ENCODE results near the gene SMARCAD1. TPM values are rescaled to one million over a fixed set of nuclear protein-coding genes. Genes with fewer than 3 reads are reported as not detected.
"Not testable (repeated sequence)": the region's sequence is repeated elsewhere in the genome, so short reads cannot be mapped to it uniquely, and the experiment has no call there.

The SMARCAD1 gene
- total RNA-seq, 2 experiments from 2014 or later, result 28.4 to 30.0 TPM

- Mint-ChIP-seq H3K9me3 (peaks cover 14% of the 10 kb centered on the region), H3K4me1 (peaks cover 6% of the 10 kb centered on the region), H3K36me3 (ENCODE audit: low read depth) (peaks cover 6% of the 10 kb centered on the region), H3K27ac (no peak overlapping the region), H3K27me3 (peaks cover 4% of the 10 kb centered on the region), H3K4me3 (no peak overlapping the region)
- ChIA-PET POLR2A (no interaction called here), CTCF (no interaction called here)
- DNase-seq, result no peak
Measured at GRCh38 chr4:94329933-94330332, 122.3 kb downstream of the SMARCAD1 start.

GRCh38 chr4:94332983-94333590 lies 125.4 kb downstream of the SMARCAD1 start:
- DNase-seq, result no peak
- Mint-ChIP-seq H3K4me1 (peaks cover 6% of the 10 kb centered on the region), H3K4me3 (no peak overlapping the region), H3K27ac (no peak overlapping the region), H3K27me3 (peaks cover 4% of the 10 kb centered on the region), H3K36me3 (ENCODE audit: low read depth) (no peaks in the 10 kb centered on the region), H3K9me3 (no peaks in the 10 kb centered on the region)
- ChIA-PET POLR2A (no interaction called here), CTCF (no interaction called here)

- peaks cover 12% of the 10 kb centered on the region for H3K4me1 Mint-ChIP-seq
- H3K27me3 Mint-ChIP-seq, result peaks cover 4% of the 10 kb centered on the region
- no peaks in the 10 kb centered on the region for H3K9me3 Mint-ChIP-seq
- no peaks in the 10 kb centered on the region for H3K36me3 Mint-ChIP-seq (ENCODE audit: low read depth)
- no peak overlapping the region for H3K27ac Mint-ChIP-seq
- CTCF ChIA-PET, result no interaction called here
- DNase-seq, result no peak
- POLR2A ChIA-PET, result no interaction called here
- H3K4me3 Mint-ChIP-seq, result no peak overlapping the region
Measured at GRCh38 chr4:94333866-94334265, 126.2 kb downstream of the SMARCAD1 start.

- POLR2A ChIA-PET, result no interaction called here
- H3K36me3 Mint-ChIP-seq (ENCODE audit: low read depth), result no peaks in the 10 kb centered on the region
- DNase-seq, result no peak
- no peak overlapping the region for H3K4me3 Mint-ChIP-seq
- H3K27ac Mint-ChIP-seq, result no peak overlapping the region
- H3K27me3 Mint-ChIP-seq, result peaks cover 4% of the 10 kb centered on the region
- CTCF ChIA-PET, result no interaction called here
- H3K9me3 Mint-ChIP-seq, result no peaks in the 10 kb centered on the region
- H3K4me1 Mint-ChIP-seq, result peaks cover 17% of the 10 kb centered on the region
Measured at GRCh38 chr4:94334476-94334875, 126.8 kb downstream of the SMARCAD1 start.

- CTCF ChIA-PET, result no interaction called here
- H3K4me1 Mint-ChIP-seq, result peaks cover 21% of the 10 kb centered on the region
Measured at GRCh38 chr4:94334962-94335361, 127.3 kb downstream of the SMARCAD1 start.

GRCh38 chr4:94336303-94336702 lies 128.6 kb downstream of the SMARCAD1 start:
- no peak for DNase-seq
- peaks cover 21% of the 10 kb centered on the region for H3K4me1 Mint-ChIP-seq
- H3K27me3 Mint-ChIP-seq, result no peaks in the 10 kb centered on the region
- no peak overlapping the region for H3K4me3 Mint-ChIP-seq
- H3K36me3 Mint-ChIP-seq (ENCODE audit: low read depth), result no peaks in the 10 kb centered on the region
- H3K27ac Mint-ChIP-seq, result no peak overlapping the region
- ChIA-PET POLR2A (no interaction called here), CTCF (interaction anchor here (0.6 kb wide), 1 partner anchor 700 kb away, joined by 3 read pairs; no protein-coding TSS in a partner anchor)
- no peaks in the 10 kb centered on the region for H3K9me3 Mint-ChIP-seq

More at GRCh38 chr4:94334962-94335361, 127.3 kb downstream of the SMARCAD1 start:
- POLR2A ChIA-PET, result no interaction called here
- Mint-ChIP-seq H3K36me3 (ENCODE audit: low read depth) (no peaks in the 10 kb centered on the region), H3K4me3 (no peak overlapping the region), H3K9me3 (no peaks in the 10 kb centered on the region), H3K27me3 (peaks cover 1% of the 10 kb centered on the region), H3K27ac (no peak overlapping the region)
- no peak for DNase-seq

- CTCF ChIA-PET, result interaction anchor here (0.6 kb wide), 1 partner anchor 700 kb away, joined by 3 read pairs; no protein-coding TSS in a partner anchor
- H3K9me3 Mint-ChIP-seq; POLR2A ChIA-PET; H3K36me3 Mint-ChIP-seq (ENCODE audit: low read depth); H3K4me3 Mint-ChIP-seq; H3K27me3 Mint-ChIP-seq; DNase-seq; H3K27ac Mint-ChIP-seq: not testable (repeated sequence)
- peaks cover 26% of the 10 kb centered on the region for H3K4me1 Mint-ChIP-seq
Measured at GRCh38 chr4:94336791-94337190, 129.1 kb downstream of the SMARCAD1 start.

GRCh38 chr4:94338681-94339351 lies 131.2 kb downstream of the SMARCAD1 start:
- Mint-ChIP-seq H3K4me1 (peaks cover 29% of the 10 kb centered on the region), H3K4me3 (peak overlapping the region; percentile 50), H3K9me3 (no peaks in the 10 kb centered on the region), H3K36me3 (ENCODE audit: low read depth) (no peaks in the 10 kb centered on the region), H3K27me3 (no peaks in the 10 kb centered on the region), H3K27ac (peak overlapping the region; percentile 83)
- POLR2A ChIA-PET, result interaction anchor here (0.8 to 1.1 kb wide), 2 partner anchors 131 to 265 kb away, joined by 3 read pairs; partner anchors contain the start of gene SMARCAD1
- CTCF ChIA-PET, result interaction anchor here (1.1 kb wide), 1 partner anchor 69 kb away, joined by 7 read pairs; no protein-coding TSS in a partner anchor
- no peak for DNase-seq

GRCh38 chr4:94339779-94340178 lies 132.1 kb downstream of the SMARCAD1 start:
- DNase-seq, result peak; percentile 25
- Mint-ChIP-seq H3K4me3 (peak overlapping the region; percentile 67), H3K27ac (peak overlapping the region; percentile 83), H3K9me3 (no peaks in the 10 kb centered on the region), H3K4me1 (peaks cover 33% of the 10 kb centered on the region), H3K27me3 (no peaks in the 10 kb centered on the region), H3K36me3 (ENCODE audit: low read depth) (no peaks in the 10 kb centered on the region)
- CTCF ChIA-PET, result interaction anchor here (0.7 to 1.1 kb wide), 2 partner anchors 68 to 919 kb away, joined by 3 to 7 read pairs; no protein-coding TSS in a partner anchor
- POLR2A ChIA-PET, result interaction anchor here (1.1 kb wide), 1 partner anchor 132 kb away, joined by 3 read pairs; the partner anchor contains the start of gene SMARCAD1

Other genes starting within 250 kb of the SMARCAD1 start
- gene HPGDS, start 135.0 kb downstream of the SMARCAD1 start, total RNA-seq, result 1 to 10 TPM; 1.3 to 1.5 TPM
- gene PDLIM5, start 244.1 kb downstream of the SMARCAD1 start, total RNA-seq, result 10 to 100 TPM; 24.0 to 24.9 TPM

Data from activated CD4-positive, alpha-beta memory T cell treated with anti-CD3 and anti-CD28 coated beads, Interleukin-2, amount 10 ng/mL, durations not matched to agents 7 days and 5 days (primary cell).